Measurements from ENCODE around the gene DLGAP1.
"Not testable (repeated sequence)": the region's sequence is repeated elsewhere in the genome, so short reads cannot be mapped to it uniquely, and the experiment has no call there.

DLGAP1 gene

DNA sequence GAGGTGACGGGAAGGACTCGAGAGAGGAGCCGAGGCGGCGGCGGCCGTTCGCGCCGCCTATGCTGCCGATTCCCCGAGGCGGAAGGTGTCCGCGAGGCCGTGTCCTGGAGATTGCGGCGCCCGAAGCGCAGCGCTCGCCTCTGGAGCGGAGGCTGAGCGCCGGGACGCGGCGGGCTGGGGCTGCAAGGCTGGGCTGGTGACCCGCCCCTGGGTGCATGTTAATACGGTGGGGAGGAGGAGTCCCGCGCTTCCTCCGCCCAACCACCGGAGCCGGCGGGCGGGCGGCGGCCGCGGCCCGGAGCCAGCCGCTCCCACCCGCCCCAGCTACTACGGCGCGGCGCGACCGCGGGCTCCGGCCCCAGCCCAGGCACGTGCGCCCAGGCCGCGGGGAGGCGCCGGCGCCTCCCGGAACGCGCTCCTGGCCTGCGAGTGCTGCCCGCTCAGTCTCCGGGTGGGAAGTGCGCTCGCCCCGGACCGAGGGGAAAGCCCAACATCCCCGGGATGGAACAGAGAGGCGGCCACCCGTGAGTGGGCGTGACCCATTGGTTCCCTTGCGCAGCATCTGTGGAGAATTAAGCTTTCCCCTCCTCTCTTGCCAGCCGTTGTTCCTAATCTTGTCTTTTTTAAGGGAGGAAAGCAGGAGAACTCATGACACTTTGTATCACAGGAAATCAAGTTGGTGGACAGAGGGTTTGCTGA is at the start of gene DLGAP1:
TSS of gene DLGAP1 (minus strand) at position 195 of the 699 bp plus-strand sequence.
- no peak for DNase-seq

DNA sequence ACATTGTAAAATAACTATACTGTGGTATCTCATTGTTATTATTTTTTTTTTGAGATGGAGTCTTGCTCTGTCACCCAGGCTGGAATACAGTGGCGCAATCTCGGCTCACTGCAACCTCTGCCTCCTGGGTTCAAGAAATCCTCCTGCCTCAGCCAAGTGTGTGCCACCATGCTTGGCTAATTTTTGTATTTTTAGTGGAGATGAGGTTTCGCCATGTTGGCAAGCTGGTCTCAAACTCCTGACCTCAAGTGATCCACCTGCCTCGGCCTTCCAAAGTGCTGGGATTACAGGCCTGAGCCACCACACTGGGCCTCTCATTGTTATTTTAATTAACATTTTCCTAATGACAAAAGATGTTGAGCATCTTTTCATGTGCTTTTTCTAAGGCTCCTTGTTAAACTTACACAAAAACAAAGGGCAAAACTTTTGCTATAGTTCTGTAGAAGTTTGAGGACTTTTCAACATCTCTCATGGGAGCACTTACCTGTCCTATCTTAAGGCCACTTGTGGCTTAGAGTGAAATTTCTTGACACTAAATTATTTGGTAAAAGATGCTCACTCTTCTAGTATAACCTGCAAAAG is 39.7 kb upstream of the DLGAP1 start:
- not testable (repeated sequence) for DNase-seq

DNA sequence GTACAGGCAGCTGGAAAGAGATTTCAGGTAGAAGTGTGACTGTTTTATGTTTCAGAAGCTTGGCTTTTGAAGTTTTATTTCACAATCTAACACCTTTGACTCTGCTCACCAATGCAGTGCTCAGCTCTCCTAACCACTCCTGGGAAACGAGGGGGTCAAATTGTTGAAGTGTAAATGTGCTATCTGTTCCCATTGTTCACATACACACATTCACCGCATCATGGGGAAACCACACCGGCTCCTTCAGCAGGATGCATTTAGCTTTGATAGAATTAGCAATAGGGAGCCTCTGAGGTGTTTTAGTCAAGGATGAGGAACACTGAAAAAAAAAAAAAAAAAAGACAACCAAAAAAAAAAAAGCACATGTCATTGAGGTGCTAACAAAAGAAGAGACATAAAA is 13.4 kb upstream of the DLGAP1 start:
- no peak for DNase-seq

DNA sequence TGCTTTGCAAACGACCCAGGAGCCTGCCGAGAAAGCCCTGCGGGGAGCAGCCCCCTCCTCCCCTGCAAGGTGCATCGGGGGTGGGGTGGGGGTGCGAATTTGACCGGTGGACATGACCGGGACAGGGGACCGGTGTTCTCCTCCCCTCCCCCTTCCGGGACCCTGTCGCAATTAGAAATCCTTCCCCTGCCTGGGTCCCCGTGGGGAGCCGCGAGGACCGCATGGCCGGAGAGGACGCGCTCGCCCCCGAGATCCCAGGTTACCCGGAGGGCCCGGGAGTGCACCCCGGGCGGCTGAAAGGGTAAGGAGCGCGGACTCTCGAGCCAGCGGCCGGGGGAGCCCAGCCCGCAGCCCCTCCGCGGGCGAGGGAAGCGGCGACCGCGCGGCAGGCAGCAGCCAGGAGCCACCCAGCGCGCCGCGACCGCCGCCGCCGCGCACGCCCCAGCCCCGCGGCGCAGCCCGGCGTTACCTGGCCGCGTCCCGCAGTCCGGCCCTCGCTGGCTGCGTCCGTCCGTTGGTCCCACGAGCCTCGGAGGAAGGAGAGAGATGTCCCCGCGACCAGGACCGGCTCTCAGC is 482 bp downstream of the DLGAP1 start:
- DNase-seq = no peak

DNA sequence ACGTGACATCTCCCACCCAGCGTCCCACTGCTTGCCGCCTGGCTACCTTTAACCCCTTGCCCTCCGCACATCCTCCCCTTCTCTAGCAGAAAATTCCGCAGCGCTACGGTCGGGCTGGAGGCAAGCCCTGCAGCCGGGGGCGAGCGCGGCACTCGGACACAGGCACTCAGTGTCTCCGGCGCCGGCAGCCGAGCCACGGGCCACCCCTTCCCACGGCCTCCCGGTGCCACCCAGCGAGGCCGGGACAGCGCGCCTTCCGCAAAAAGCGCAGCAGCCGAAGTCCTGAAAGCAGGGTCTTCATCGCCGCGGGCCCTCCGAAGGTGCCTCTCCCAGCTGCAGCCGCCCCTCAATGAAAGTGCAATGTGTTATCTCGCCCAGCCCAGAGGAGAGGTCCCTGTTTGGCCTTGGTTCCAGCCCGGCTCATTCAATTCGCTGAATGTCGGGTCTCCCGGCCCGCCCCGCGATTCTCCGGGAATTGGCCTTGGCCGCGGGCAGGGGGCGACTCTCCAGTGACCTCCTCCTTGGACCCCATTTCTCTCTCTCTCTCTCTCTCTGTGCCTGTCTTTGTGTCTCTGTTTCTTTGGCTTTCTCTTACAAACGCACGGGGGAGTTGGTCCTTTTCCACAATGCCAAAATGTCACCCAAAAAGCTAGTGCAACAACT is 1.1 kb downstream of the DLGAP1 start:
- no peak for DNase-seq

DNA sequence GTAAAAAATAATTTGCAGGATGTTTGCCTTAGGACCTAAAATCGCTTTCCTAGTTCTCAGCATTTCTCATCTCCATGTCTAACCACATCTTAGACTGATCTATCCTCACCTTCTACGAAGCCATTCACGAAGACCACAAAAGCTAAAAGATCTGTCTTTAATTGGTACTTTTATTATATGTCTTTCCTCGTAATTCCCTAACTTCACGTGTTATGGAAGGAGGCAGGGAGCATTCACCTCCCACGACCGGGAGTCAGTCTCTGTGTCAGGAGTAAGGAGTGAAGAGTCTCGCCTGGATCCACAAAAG is 1.6 kb downstream of the DLGAP1 start:
- no peak for DNase-seq

DNA sequence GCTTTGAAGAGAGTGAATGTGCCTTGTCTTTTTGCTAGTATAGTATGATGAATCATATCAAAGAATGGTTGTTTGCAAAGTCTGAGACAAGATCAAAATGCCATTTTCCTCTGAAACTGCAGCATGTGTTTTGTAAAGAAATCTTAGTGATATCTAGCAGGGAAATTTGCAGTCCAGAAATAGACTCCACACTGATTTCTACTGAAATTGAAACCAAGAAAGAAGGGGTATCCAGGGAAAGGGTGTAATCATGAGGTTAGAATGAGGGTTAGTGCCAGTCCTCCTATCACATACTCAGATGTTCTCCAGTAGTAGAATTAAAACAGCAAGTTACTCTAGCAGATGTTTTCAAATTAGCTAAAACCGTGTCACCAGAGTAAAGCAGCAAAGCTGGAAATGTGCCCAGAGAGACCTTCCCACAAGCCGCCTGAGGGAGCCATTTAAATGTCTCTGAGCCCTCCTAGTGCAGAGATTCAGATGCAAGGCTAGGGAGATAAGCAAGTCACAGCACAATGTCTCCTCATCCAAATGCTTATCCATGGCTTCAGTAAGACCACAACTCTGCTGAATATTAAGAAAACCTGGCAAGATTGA is 4.9 kb downstream of the DLGAP1 start:
- DNase-seq = peak; percentile 0 to 2

DNA sequence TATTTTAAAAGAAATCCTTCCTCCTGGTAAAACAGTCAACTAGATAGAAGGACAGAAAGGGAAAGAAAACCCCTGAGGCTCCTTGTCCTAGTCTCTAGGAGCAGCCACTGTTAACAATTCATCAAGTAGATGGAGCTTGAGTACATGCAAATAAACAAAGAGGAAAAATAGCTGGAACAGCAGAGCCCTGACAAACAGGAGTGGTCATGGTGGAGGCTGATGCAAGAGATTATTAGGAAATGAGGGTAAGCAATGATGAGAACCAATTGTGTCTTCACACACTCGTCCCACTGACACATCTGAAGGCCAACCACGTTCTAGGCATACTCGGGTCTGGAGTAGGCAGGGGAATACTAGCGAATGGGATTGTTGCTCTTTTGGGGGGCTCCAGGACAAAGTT is 9.2 kb downstream of the DLGAP1 start:
- DNase-seq = no peak

DNA sequence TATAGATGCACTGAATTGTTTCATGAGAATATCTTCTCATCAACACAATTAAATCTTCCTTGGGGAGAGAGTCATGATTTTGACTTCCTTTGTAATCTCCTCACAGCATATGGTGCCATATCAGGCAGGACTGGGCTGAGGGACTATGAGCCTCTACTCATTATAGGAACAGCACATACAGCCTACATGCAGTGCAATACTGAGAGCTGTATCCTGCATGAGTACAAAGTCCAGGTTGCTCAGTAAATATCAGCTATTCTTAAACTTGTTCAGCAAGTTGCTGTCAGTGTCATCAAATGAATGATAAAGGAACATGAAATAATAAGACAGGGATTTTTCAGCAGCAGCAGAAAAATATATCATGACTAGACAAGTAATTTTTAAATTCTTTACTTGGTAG is 10.8 kb downstream of the DLGAP1 start:
- DNase-seq = no peak

DNA sequence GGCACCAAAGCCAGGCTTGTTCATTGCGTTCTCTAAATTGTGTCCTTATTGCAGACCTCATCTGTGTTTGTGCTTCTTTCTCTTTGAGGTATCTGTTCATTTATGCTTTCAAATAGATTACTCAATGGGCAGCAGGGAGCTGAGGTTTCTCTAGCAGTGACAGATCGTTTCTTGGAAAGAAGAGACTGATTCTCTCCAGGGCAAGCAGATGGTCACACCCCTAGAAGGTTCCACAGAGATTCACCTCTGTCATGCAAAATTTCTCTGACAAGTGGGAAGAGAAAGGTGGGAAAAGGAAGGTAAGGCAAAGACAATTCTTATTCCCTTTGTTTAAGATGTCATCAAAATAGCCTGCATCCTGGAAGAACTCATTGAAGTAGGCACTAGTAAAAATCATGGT is 14.0 kb downstream of the DLGAP1 start:
- DNase-seq = no peak

DNA sequence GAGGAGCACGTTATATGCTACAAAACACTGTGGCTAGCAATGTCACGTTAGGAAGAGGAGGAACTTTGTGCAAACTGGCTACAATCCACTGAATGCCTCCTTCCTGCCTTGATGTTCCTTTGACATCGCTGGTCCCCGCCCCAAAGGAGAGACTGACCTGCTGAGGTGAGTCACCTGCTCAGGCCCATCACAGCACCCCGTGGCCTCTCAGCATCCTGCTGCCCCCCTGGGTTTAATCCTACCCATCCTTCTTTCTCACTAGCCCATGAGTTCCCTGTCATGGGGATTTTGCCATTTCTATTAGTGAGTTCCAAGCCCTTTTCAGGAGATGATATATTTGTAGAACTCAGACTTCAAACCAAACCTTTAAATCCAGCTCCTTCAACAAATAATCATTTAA is 16.2 kb downstream of the DLGAP1 start:
- DNase-seq = no peak

DNA sequence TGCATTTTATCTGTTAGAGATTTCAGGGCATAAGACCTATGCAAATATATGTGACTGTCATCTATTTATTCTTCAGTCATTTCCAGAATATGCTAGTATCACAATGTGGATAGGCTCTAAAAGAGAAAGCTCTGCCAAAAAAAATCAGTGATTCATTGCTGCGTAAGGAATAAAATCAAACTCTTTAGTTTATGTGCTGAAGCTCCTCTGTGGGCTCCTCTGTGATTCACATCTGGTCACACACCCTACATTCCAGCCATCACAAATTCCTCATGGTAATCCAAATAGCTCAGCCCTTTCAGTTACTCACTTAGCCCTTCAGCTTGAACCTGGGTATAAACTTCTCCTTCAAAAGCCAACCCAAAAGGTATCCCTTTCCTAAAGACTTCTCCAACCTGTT is 21.4 kb downstream of the DLGAP1 start:
- DNase-seq = no peak

DNA sequence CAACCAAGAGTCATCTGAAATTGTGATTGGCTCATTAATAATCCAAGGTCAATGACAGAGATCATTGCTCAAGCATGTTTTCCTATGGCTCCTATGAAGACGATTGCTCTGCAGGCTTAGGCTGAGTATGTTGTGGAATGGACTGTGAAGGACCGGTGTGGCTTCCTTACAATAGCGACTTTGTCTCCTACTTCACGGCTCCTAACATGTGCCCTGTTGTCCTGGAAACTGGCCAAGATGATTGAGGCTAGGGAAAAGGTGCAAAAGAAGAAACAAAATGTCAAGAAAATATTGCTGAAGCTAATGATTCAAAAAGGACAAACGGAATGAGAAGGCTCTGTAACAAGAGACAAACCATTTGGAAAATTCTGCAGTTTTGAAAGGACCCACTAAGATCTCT is 24.3 kb downstream of the DLGAP1 start:
- no peak for DNase-seq

DNA sequence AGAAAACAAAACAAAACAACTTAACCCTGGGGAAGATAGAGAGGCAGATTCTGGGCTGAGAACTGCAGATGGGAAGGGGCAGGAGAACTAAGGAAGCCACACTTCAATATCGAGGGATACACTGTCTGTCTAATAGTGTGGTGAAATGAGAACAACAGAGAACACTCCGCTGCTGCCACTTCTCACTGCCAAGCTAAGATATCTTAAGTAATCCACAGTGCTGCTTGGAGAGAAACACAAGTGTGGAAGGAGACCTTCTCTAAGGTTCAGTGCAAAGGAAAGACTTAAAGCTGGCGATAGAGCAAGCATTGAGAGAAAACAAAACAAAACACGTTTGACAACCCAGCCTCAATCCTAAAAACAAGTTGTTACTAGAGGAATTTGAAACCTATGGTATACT is 37.4 kb downstream of the DLGAP1 start:
- no peak for DNase-seq

DNA sequence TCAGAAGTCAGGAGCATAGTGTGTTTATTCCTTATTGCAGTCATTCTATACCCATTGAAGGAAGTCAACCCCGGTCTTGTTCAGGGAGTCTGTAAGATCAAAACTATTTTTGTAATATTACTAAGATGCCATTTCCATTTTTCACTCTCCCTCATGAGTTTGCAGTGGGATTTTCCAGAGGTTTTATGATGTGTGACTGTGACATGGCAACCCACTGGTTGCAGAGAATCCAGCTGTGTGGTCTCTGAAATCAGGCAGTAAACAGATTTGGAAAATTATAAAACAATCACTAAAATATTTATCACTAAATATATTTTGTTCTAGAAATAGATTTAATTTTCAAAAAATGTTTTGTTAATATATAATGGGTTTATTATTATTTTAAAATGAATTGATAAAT is 38.1 kb downstream of the DLGAP1 start:
- no peak for DNase-seq

DNA sequence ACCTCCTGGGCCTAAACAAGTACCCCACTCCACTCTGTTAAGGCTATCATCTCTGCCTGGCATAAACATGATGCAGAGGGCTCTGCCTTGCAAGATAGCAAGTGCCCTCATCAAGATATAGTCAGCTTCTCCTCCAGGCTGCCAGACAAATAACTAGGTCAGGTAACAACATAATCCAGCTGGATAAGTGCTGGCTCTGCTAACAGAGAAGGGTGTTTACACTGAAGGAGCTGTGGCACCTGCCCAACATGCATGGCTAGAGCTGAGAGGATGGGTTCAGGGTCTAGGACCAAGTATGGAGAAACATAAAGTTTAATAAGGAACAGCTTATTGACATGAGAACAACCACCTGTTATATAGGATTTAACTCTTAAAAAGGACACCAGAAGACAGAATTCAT is 42.8 kb downstream of the DLGAP1 start:
- DNase-seq = no peak

DNA sequence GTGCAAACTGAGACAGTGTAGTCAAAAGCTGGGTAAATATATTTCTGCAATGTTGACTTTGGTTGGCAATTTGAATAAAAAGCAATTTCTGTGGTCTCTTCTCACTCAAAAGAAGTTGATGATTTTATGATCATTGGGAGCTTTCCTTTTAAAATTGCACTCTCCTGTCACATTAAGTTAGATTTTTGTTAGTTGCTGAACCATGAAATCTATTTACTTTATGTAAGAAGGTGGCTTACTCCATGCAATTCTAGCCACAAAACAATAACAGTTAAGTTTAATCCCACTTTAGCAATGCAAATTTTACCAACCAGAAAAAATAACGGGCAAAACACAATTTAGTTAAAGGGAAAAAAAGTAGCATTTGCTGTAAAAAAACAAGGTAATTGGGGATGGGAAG is 48.3 kb downstream of the DLGAP1 start:
- no peak for DNase-seq

DNA sequence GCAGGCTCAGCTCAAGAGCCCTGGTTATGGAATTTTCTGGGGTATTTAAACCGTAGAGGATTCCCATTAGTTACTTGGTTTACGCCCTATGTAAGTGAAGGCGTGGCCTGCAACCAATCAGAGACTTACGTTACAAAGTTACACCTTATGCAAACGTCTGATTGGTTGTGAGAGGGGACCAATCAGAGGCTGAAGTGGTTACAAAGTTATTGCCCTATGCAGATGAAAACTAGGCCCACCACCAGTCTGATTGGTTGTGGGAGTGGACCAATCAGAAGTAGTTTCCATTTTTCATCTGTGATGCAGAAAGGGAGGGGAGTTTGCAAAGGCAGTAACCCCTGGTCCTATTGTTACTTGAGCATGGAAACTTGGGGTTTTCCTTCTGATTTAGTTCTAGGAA is 49.1 kb downstream of the DLGAP1 start:
- DNase-seq = no peak

DNA sequence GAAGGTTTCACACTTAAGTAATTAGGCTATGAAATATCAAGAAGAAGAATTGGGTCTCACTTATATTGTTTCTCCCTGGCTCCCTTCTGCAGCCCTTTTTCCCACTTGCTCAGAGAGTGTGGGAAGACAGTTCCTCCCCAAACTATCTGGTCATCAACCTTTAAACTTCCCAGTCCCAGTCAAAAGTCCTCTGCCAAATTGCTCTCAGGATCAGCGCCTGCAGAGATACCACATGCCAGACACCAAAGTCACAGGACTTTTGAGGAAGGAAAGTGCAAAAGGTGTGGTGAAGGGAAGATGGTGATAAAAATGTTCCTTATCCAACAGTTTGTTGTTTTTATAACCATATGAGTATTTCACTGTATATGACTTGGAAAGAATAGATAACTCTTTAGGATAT is 51.3 kb downstream of the DLGAP1 start:
- DNase-seq = no peak

DNA sequence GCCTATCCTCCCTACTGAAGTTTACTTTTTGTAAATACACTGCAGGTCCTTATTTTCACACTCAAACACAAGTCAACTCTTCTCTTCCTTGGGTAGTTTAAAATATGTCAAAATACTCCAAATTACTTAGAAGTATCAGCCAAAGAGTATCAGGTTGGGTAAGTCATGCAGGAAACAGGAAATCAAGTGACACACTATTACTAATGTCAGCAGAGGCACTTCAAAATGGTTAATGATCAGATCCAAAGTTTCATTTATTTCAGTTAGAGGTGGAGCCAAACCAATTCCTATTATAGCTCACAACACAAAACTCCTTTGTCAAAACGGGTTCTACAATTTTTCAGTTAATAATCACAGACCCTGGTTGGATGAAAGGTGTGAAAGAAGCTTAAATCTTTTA is 54.2 kb downstream of the DLGAP1 start:
- no peak for DNase-seq

DNA sequence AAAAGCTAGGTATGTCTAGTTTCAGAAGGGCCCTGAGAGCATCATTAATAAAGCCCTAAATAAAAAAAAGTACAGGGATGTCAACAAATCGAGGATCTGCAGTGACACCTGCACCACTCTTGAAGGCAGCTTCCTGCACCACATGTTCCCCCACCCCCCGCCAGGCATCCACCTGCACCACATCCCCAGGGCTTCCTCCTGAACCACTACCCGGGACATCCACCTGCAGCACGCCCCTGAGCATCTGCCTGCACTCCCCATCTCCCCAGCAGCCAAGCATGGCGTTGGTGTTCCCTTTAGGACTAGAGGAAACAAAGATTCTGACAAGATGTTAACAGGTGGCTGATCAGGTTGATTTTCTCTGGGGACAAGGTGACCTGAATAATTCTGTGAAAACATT is 55.2 kb downstream of the DLGAP1 start:
- DNase-seq = no peak

DNA sequence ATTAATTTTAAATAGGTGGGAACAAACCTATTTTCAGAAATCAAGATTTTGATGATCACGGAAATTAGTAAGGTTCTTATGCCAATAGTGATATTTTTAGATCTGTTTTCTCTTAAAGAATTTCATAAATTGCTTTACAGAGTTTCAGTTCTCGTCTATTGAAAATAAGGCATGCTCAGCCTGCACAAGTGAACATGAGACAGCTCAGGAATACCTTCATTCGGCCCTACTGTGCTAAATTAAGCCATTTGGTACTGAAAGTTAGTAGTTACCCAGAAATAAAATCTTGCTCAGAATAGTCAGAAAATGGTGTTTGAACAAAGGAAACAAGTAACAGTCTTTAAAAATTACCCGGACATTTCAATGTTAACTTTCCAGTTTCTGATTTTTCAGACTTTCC is 60.4 kb downstream of the DLGAP1 start:
- no peak for DNase-seq

DNA sequence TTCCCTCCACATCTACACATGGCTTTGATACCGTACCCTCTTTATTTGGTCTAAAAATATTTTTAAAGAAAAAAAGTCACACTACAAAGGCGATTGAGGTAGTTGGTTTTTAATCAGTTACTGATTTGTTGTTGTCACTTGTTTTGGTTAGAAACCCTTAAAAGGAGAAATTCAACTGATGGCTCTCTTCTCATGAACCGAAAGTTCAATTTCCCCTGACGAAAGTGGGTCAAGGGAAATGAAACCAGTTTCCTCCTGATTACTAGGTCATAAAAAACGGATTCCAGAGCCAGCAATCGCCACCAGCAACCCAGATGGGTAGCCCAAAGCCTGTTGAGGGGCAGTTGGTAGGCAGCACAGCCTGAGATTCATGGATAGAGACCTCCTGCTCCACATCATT is 63.2 kb downstream of the DLGAP1 start:
- DNase-seq = no peak

DNA sequence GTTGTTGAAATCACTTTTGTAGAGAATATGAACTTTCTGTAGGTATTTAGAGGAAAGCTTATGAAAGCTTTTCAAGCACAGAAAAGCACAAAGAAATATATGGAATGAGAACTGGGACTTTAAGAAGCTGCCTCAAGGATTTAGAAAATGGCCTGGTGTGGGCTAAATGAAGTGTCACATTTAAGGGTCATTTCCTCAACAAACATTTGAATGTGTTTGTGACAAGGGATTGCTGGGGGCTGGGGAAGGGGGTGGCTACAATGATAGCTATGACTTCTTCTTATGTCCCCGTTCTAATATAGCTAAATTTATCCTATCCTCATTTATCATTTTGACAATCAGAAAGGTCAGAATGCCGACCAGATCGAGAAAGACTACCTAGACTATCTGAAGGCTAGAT is 69.2 kb downstream of the DLGAP1 start:
- DNase-seq = no peak

All from SHP77 (cell line).